Common myeloid progenitor, CD34-positive (primary cell): ENCODE measurements around the gene PEX6.
A peak's percentile ranks its signal among the peaks of the same experiment; 100 is the strongest.

Source experiments
- CTCF ChIA-PET: fragments of 350-600 bp; sonication (Branson Sonifier 250); formaldehyde crosslinking; loops from one replicate; lab custom pipeline; 2021; ENCODE audit warnings: antibody characterized with exemption; lab: Charles Lee
- POLR2A ChIA-PET: fragments of 350-600 bp; sonication (Branson Sonifier 250); formaldehyde crosslinking; loops from one replicate; lab custom pipeline; 2021; ENCODE audit warnings: antibody characterized with exemption; lab: Charles Lee
- DNase-seq, 3 donors: peaks; one replicate each; pipeline versions ENCODE4 v3.0.0 to v3.0.0-alpha.2; 2013
- H3K27ac ChIP-seq, 2 experiments: 1 replicate in 1 of 2; 2 replicates in 1 of 2; pipeline ENCODE4 v1.7.0; 2013; ENCODE audit warnings: inconsistent platforms in 2 of 2, low read length in 2 of 2, mild to moderate bottlenecking in 2 of 2, low read depth in 1 of 2, moderate library complexity in 1 of 2; ENCODE audit not compliant: severe bottlenecking in 2 of 2, insufficient read depth in 1 of 2, poor library complexity in 1 of 2
- H3K27me3 ChIP-seq, 5 experiments: replicated peaks in 2 of 5; 1 replicate in 3 of 5; 2 replicates in 2 of 5; pipeline versions ENCODE4 v1.6.1 to v1.7.0; 2013; ENCODE audit warnings: low read length in 4 of 5, mild to moderate bottlenecking in 2 of 5, moderate library complexity in 2 of 5, inconsistent platforms in 1 of 5; ENCODE audit not compliant: insufficient read depth in 5 of 5, control insufficient read depth in 4 of 5
- H3K36me3 ChIP-seq, 4 experiments: 1 replicate in 2 of 4; 2 replicates in 2 of 4; pipeline versions ENCODE4 v1.6.1 to v1.7.0; 2013; ENCODE audit warnings: low read length in 3 of 4, control low read depth in 1 of 4, mild to moderate bottlenecking in 1 of 4; ENCODE audit not compliant: control insufficient read depth in 4 of 4, insufficient read depth in 4 of 4
- H3K4me1 ChIP-seq, 4 experiments: 1 replicate in 3 of 4; 2 replicates in 1 of 4; pipeline versions ENCODE4 v1.6.1 to v1.7.1; 2013; ENCODE audit warnings: low read length in 3 of 4, mild to moderate bottlenecking in 3 of 4, control low read depth in 1 of 4, inconsistent platforms in 1 of 4, moderate library complexity in 1 of 4; ENCODE audit not compliant: control insufficient read depth in 4 of 4, insufficient read depth in 4 of 4; ENCODE audit errors: control extremely low read depth in 1 of 4
- H3K4me3 ChIP-seq, 7 experiments: 1 replicate in 4 of 7; 2 replicates in 3 of 7; pipeline versions ENCODE4 v1.5.1 to v1.7.0; 2013; ENCODE audit warnings: mild to moderate bottlenecking in 7 of 7, low read length in 6 of 7, moderate library complexity in 6 of 7, inconsistent platforms in 2 of 7, low read depth in 2 of 7, control low read depth in 1 of 7; ENCODE audit not compliant: insufficient read depth in 4 of 7, control insufficient read depth in 1 of 7; ENCODE audit errors: extremely low read depth in 1 of 7
- H3K9me3 ChIP-seq, 5 experiments: 1 replicate in 4 of 5; 2 replicates in 1 of 5; pipeline versions ENCODE4 v1.6.1 to v1.7.1; 2013; ENCODE audit warnings: low read length in 4 of 5, mild to moderate bottlenecking in 2 of 5, inconsistent platforms in 1 of 5, low read depth in 1 of 5, moderate library complexity in 1 of 5; ENCODE audit not compliant: control insufficient read depth in 4 of 5, insufficient read depth in 2 of 5; ENCODE audit errors: control extremely low read depth in 1 of 5
- WGBS: methylation state at CpG from one replicate; pipeline ENCODE4 v1.1.5; 2013; ENCODE audit not compliant: insufficient coverage; 5-methylcytosine and 5-hydroxymethylcytosine counted together

PEX6 gene

DNA sequence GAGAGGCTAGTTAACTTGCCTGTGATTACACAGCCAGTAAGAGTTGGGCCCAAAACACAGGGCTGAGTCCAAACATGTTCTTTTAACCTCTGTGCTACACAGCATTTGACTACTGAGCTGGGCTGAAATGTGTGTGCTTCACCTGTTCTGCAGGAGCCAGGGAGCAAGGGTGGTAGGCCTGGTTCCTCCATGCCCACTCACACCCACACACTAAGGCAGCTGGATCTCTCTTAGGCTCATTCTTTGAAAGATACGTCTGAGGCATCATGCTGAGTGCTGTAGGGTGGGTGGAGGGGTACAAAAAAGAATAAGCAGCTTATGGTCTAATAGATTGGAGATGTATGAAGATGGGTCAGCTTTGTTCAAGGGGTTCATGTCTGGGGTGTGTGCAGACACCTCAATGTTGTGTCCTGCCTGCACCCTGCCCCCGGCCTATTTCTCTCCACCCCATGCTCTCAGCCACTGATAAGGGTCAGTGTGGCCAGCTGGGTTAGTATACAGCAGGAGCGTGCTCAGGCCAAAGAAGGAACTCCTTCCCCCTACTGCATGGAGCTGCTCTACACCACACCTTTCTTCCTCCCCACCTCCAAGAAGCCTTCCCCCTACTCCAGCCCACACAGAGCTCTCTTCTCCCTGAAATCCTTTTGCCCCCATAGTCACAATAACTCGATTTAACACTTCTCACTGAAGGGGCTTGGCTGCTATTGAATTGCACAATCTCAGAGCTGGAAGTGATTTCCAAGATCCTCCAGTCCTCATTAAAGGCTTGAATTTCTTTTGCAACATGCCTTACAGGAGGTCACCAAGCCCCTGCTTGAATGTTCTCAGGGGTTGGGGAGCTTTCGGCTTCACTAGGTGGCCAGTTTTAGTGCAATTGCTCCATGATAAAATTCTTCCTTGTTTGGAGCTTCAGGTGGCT lies 8.8 kb upstream of the PEX6 start:
- ChIA-PET CTCF (interaction anchor here (0.6 to 1.4 kb wide), 4 partner anchors 8 to 1410 kb away, joined by 3 to 5 read pairs (median 4); partner anchors contain the start of gene PEX6), POLR2A (no interaction called here)
- no peak overlapping the region for H3K4me3 ChIP-seq
- peaks cover 0 to 20% (median 17%) of the 10 kb centered on the region in 4 experiments for H3K4me1 ChIP-seq
- H3K36me3 ChIP-seq, result peaks cover 7 to 40% (median 33%) of the 10 kb centered on the region in 4 experiments
- no peaks in the 10 kb centered on the region for H3K9me3 ChIP-seq
- H3K27ac ChIP-seq, result no peak overlapping the region
- no peak for DNase-seq
- no peaks in the 10 kb centered on the region for H3K27me3 ChIP-seq
- 98% methylated on average over 5 of the region's 5 CpGs for WGBS

DNA sequence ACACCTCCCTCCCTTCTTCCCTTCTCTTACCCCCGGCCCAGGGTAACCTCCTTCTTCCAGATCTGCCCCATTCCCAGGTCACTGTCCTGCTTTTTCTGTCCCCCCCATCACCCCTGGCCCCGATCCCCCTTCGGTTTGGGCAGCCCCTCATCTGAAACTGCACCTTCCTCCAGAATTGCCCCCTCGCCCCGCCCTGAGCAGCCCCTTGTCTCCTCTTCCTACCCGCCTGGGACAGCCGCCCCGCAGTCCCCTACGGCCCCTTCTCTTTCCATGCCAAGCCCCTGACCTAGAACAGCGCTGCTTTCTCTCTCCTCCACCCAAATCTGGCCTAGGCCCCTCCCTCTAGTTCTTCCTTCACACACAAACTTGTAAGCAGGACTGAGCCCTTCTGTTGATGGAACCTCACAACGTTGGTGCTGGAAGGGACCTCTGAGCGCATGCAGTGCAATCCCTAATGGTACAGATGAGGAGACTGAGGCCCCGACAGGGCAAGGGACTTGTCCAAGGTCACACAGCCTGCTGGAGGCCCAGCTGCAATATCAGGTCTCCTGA lies 6.0 kb upstream of the PEX6 start:
- ChIA-PET CTCF (interaction anchor here (1.0 to 1.5 kb wide), 5 partner anchors 9 to 84 kb away, joined by 3 to 4 read pairs (median 3); partner anchors contain the start of gene CNPY3), POLR2A (interaction anchor here (0.7 to 1.1 kb wide), 2 partner anchors 16 to 55 kb away, joined by 5 to 7 read pairs; partner anchors contain the start of gene CNPY3)

DNA sequence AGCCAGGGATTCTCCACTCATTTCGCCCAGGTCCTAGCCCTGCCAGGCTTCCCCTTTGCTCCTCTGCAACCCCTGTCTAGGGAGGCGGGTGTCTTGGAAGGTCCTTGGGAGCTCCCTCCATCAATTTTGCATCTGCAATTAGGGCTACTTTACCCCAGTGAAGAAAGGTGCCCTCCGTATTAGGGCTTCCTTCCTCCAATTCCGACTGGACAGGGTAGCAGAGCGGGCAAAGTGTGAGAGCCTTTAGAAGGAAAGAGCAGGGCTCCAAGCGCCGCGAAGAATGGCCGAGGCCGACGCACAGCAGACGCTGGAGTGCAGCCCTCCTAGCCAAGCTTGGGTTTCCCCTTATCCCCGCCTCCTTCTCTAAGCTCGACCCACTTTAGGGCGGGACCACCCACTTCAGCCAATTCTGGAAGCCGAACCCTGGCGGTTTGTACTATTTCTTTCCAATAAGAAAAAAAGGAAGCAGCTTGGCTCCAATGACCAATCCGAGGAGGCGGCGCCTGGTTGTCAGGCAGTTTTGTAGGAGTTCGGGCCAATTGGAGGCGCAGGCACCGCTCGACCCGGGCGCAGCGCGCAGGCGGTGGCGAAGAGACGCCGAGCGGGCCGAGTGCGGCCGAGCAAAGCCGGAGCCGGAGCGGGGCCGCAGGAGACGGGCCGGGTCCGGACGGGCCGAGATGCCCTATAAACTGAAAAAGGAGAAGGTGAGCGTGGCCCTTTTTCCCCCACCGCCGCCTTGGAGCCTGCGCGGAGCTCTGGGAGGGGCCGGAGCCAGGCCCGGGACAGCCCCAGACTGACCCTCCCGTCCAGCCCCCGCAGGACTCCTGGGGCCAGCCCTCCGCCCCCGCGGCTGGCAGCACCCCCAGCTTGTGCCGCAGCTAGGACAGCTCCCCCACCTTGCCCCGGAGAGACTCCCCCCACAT lies 5.3 kb upstream of the PEX6 start, which contains the start of gene PPP2R5D:
TSS of gene PPP2R5D (plus strand) at position 570 of the 923 bp plus-strand sequence. CDS start at position 678, 108 bp downstream.
- peak; percentile 99 for DNase-seq
- H3K27me3 ChIP-seq, result no peaks in the 10 kb centered on the region
- H3K9me3 ChIP-seq, result no peaks in the 10 kb centered on the region
- ChIA-PET CTCF (interaction anchor here (0.8 to 1.5 kb wide), 7 partner anchors 13 to 146 kb away, joined by 3 to 6 read pairs (median 3); partner anchors contain the start of genes CNPY3 and KLHDC3), POLR2A (interaction anchor here (1.1 to 1.4 kb wide), 2 partner anchors 45 to 55 kb away, joined by 3 to 7 read pairs; partner anchors contain the start of gene CNPY3)
- H3K36me3 ChIP-seq, result peaks cover 0 to 20% (median 16%) of the 10 kb centered on the region in 4 experiments
- peaks cover 9 to 31% (median 28%) of the 10 kb centered on the region in 4 experiments for H3K4me1 ChIP-seq
- 0% methylated on average over 34 of the region's 59 CpGs for WGBS
- H3K27ac ChIP-seq, result peak within 1 kb of the TSS; percentile 78 to 79
- H3K4me3 ChIP-seq, result peak within 1 kb of the TSS; percentile 72 to 90 (median 81)

More for the DNA sequence above, 6.0 kb upstream of the PEX6 start:
- Histone ChIP-seq H3K27ac (peak overlapping the region; percentile 78 to 79), H3K4me3 (peak overlapping the region; percentile 72 to 90 (median 81)), H3K9me3 (no peaks in the 10 kb centered on the region), H3K27me3 (no peaks in the 10 kb centered on the region), H3K4me1 (peaks cover 2 to 24% (median 21%) of the 10 kb centered on the region in 4 experiments), H3K36me3 (peaks cover 0 to 27% (median 23%) of the 10 kb centered on the region in 4 experiments)
- WGBS, result 17% methylated on average over 9 of the region's 13 CpGs
- peak in 2 of 3 donors; percentile 42 to 49 for DNase-seq

DNA sequence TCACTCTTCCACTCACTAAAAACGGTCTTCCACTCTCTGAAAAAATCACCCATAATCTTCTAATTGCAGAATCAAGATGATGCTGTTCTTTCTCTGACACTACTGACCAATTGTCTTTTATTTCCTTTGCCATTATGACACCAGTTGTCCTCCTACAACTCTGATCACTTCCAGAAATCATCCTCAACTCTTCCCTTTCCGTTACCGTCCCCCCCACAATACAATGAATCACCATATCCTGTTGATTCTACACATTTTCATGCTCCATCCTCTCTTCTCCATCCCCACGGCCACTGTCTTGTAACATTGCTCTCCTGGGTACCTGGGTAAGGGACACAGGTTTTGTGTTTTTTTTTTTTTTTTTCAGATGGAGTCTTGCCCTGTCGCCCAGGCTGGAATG lies 2.9 kb upstream of the PEX6 start:
- no peaks in the 10 kb centered on the region for H3K9me3 ChIP-seq
- no peaks in the 10 kb centered on the region for H3K27me3 ChIP-seq
- no peak overlapping the region for H3K27ac ChIP-seq
- DNase-seq, result no peak
- 100% methylated on average over 4 of the region's 5 CpGs for WGBS
- H3K4me1 ChIP-seq, result peaks cover 9 to 40% (median 36%) of the 10 kb centered on the region in 4 experiments
- ChIA-PET POLR2A (no interaction called here), CTCF (no interaction called here)
- no peaks in the 10 kb centered on the region for H3K36me3 ChIP-seq
- no peak overlapping the region for H3K4me3 ChIP-seq

DNA sequence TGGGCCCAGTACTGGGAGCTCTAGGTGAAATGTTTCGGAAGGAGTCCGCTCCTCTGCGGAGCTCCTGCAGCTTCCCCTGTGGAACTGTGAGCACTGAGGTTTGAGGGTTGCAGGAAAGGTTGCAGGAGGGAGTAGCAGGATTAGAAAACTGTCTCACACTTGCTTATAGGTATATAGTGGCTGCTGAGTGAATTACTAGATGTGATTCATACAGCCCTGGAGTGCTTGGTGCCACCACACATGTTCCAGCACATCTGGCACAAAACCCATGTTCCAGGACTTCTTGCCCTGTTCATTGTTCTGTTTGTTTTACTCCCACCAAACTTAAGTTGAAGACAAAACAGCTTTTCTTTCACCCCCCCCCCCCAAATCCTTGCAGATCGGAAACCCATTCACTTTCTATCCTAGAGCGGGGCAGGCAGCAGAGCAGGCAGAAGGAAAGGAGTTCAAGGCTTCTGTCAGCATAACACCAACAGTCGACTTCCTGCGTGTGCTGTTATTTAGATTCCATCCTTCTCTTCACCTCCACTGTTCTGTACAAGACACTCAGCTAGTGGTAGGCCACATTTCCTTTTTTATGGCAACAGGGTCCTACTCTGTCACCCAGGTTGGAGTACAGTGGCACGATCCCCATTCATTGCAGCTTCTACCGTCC lies 669 bp upstream of the PEX6 start:
- POLR2A ChIA-PET, result interaction anchor here (0.7 to 2.5 kb wide), 3 partner anchors 9 to 83 kb away, joined by 3 to 13 read pairs (median 7); partner anchors contain the start of gene CNPY3
- Histone ChIP-seq H3K4me1 (peaks cover 9 to 27% (median 24%) of the 10 kb centered on the region in 4 experiments), H3K4me3 (peak overlapping the region; percentile 80 to 97 (median 91)), H3K36me3 (peaks cover 0 to 8% (median under 1%) of the 10 kb centered on the region in 4 experiments), H3K27ac (peak overlapping the region; percentile 66 to 88), H3K9me3 (no peaks in the 10 kb centered on the region), H3K27me3 (no peaks in the 10 kb centered on the region)
- 46% methylated on average over 7 of the region's 9 CpGs for WGBS
- CTCF ChIA-PET, result interaction anchor here (0.9 to 1.6 kb wide), 6 partner anchors 8 to 66 kb away, joined by 3 to 6 read pairs (median 4); no protein-coding TSS in a partner anchor
- DNase-seq, result peak in 2 of 3 donors; percentile 46 to 62
